ENCODE measurements around the gene L1TD1. TPM values are rescaled to one million over a fixed set of nuclear protein-coding genes. Genes with fewer than 3 reads are reported as not detected.
"Not testable (repeated sequence)": the region's sequence is repeated elsewhere in the genome, so short reads cannot be mapped to it uniquely, and the experiment has no call there.

Gene L1TD1
- total and polyA plus RNA-seq, 2 donors (not counting 3 experiments of a cell fraction or from before 2014, with no cell fraction given) = 0.01 TPM; not detected in 1

- ChIA-PET CTCF (no interaction called here), POLR2A (no interaction called here)
- Histone ChIP-seq H3K36me3 (ENCODE audit: control insufficient read depth in 2 of 2, extremely low read depth in 1 of 2, insufficient read depth in 2 of 2, low read length in 2 of 2) (no peaks in the 10 kb centered on the region), H3K79me2 (ENCODE audit: control insufficient read depth, insufficient read depth, low read length) (no peaks in the 10 kb centered on the region), H3K9ac (replicated peaks; ENCODE audit: extremely low read depth, insufficient read depth, low read length) (no peak overlapping the region), H3K9me1 (replicated peaks; ENCODE audit: control insufficient read depth, extremely low read depth, insufficient read depth, low read length) (no peaks in the 10 kb centered on the region), H3K9me3 (replicated peaks; ENCODE audit: control insufficient read depth, insufficient read depth, low read length) (no peaks in the 10 kb centered on the region), H3K4me2 (ENCODE audit: insufficient read depth, low read length) (no peak overlapping the region), H3K27ac (ENCODE audit: insufficient read depth, low read depth, low read length) (no peak overlapping the region), H3K27me3 (ENCODE audit: control insufficient read depth in 2 of 2, insufficient read depth in 2 of 2, low read length in 2 of 2) (no peaks in the 10 kb centered on the region), H4K20me1 (replicated peaks; ENCODE audit: control insufficient read depth, extremely low read depth, insufficient read depth, low read length) (no peaks in the 10 kb centered on the region), H2AFZ (ENCODE audit: low read depth, low read length) (no peak overlapping the region), H3K4me1 (ENCODE audit: control insufficient read depth, extremely low read depth, insufficient read depth, low read length) (no peaks in the 10 kb centered on the region), H3K4me3 (replicated peaks in 1 of 3; ENCODE audit: insufficient read depth in 1 of 3, low read depth in 1 of 3, low read length in 3 of 3) (no peak overlapping the region)
- intact Hi-C loops (cut with micrococcal nuclease) (no loop called here), dilution Hi-C loops (cut with MboI; ENCODE audit: extremely low pct_ligation_motif_present, low sequenced_read_pairs) (no loop called here)
- no peak for FAIRE-seq
- TF ChIP-seq MYC (IDR thresholded peaks at IDR 0.05; ENCODE audit: low read depth, low read length) = no peak
- TF ChIP-seq JUN (IDR thresholded peaks at IDR 0.05; ENCODE audit: borderline replicate concordance, insufficient read depth, insufficient read length, low read depth) = no peak
- TF ChIP-seq POLR2A (IDR thresholded peaks at IDR 0.05; ENCODE audit: low read depth, low read length) = no peak
- no peak for TF ChIP-seq EZH2 (IDR thresholded peaks at IDR 0.05; ENCODE audit: borderline replicate concordance, low read depth, low read length, severe bottlenecking)
- no peak for TF ChIP-seq FOS (IDR thresholded peaks at IDR 0.05; ENCODE audit: borderline replicate concordance, insufficient read depth, low read length)
- no peak for TF ChIP-seq GATA2 (IDR thresholded peaks at IDR 0.05; ENCODE audit: insufficient read depth, insufficient read length, low read depth, low read length)
- no peak for TF ChIP-seq CTCF (IDR thresholded peaks at IDR 0.05; ENCODE audit: extremely low read depth in 1 of 2, insufficient read depth in 1 of 2, low read depth in 1 of 2, low read length in 2 of 2)
- no peak for TF ChIP-seq MAX (IDR thresholded peaks at IDR 0.05; ENCODE audit: insufficient read depth, insufficient read length)
- TF ChIP-seq POLR2AphosphoS5 (IDR thresholded peaks at IDR 0.05; ENCODE audit: insufficient read depth, low read depth, low read length) = no peak
- DNase-seq (ENCODE audit: low read depth, low spot score) = no peak
- BruUV-seq (replicated peaks) = no TSS peak
Observed at GRCh38 chr1:62178372-62178771, 16.3 kb upstream of the L1TD1 start.

- H3K9me3 ChIP-seq (replicated peaks; ENCODE audit: control insufficient read depth, insufficient read depth, low read length); H3K9ac ChIP-seq (replicated peaks; ENCODE audit: extremely low read depth, insufficient read depth, low read length); BruUV-seq (replicated peaks); H3K79me2 ChIP-seq (ENCODE audit: control insufficient read depth, insufficient read depth, low read length); H3K36me3 ChIP-seq (ENCODE audit: control insufficient read depth in 2 of 2, extremely low read depth in 1 of 2, insufficient read depth in 2 of 2, low read length in 2 of 2); dilution Hi-C loops (cut with MboI; ENCODE audit: extremely low pct_ligation_motif_present, low sequenced_read_pairs); H3K4me1 ChIP-seq (ENCODE audit: control insufficient read depth, extremely low read depth, insufficient read depth, low read length); POLR2A ChIA-PET; H4K20me1 ChIP-seq (replicated peaks; ENCODE audit: control insufficient read depth, extremely low read depth, insufficient read depth, low read length); H3K4me2 ChIP-seq (ENCODE audit: insufficient read depth, low read length); H3K27me3 ChIP-seq (ENCODE audit: control insufficient read depth in 2 of 2, insufficient read depth in 2 of 2, low read length in 2 of 2); H2AFZ ChIP-seq (ENCODE audit: low read depth, low read length); DNase-seq (ENCODE audit: low read depth, low spot score); H3K27ac ChIP-seq (ENCODE audit: insufficient read depth, low read depth, low read length); H3K4me3 ChIP-seq (replicated peaks in 1 of 3; ENCODE audit: insufficient read depth in 1 of 3, low read depth in 1 of 3, low read length in 3 of 3); intact Hi-C loops (cut with micrococcal nuclease); FAIRE-seq; H3K9me1 ChIP-seq (replicated peaks; ENCODE audit: control insufficient read depth, extremely low read depth, insufficient read depth, low read length): not testable (repeated sequence)
- CTCF ChIA-PET = interaction anchor here (0.9 kb wide), 1 partner anchor 36 kb away, joined by 4 read pairs; no protein-coding TSS in a partner anchor
Observed at GRCh38 chr1:62180054-62180453, 14.6 kb upstream of the L1TD1 start.
